Stimulated activated naive CD4-positive, alpha-beta T cell (primary cell): ENCODE data around the gene MAN2B2.
"Not testable (repeated sequence)": the region's sequence is repeated elsewhere in the genome, so short reads cannot be mapped to it uniquely, and the experiment has no call there.

Source experiments
- DNase-seq, 6 experiments: peaks; one replicate each; lab custom pipeline; 2025; lab: John Stamatoyannopoulos, UW

The MAN2B2 gene

DNA sequence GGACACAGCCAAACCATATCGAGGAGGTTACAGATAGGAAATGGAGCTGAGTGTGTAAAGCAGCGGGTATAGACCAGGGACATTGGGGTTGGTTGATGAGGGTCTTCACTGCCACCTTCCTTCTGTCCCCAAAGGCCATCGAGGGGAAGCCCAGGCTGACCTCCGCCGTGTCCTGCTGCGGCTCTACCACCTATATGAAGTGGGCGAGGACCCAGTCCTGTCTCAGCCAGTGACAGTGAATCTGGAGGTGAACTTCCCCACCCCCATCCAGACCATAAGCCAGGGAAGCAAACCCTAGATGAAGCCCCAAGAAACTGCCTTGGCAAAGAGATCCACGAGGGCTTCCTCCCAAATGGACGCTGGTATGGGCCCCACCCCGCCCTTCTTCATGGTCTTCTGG lies 42.3 kb downstream of the MAN2B2 start:
- DNase-seq, result no peak

GRCh38 chr4:6618386-6619115 lies 43.6 kb downstream of the MAN2B2 start:
- DNase-seq, result no peak

GRCh38 chr4:6619116-6619465 lies 44.1 kb downstream of the MAN2B2 start:
- no peak for DNase-seq

DNA sequence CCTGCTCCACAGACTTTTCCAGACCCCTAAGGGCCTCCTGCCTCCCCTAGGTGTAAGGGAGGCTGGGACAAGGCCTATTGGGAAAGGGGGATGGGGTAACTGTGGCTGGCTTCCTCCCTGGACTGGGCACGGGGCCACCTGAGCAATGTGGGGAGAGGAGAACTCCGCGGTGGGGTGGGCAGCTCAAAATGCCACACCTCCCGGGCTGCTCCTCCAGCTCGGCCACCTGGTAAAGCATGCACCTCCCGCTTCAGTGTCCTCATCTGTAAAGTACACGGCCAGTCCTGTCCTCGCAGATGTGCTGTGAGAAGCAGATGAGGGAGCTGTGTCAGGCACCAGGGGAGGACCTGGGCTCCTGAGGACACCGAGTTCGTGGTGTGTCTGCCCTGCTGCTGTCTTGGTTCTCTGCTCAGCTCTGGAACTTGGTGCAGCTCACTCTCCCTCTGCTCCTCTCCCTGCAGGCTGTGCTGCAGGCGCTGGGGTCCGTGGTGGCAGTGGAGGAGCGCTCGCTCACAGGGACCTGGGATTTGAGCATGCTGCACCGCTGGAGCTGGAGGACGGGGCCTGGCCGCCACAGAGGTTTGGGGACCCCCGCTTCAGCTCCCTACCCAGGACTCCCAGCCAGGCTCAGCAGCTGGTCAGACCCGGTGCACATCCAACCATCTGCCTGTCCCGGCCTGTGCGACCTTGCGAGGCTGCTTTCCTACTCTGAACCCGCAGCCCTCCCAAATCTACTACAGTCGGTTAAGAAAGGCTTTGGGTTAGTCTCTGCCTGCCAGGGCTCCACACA lies 44.7 kb downstream of the MAN2B2 start:
- DNase-seq, result no peak

- no peak for DNase-seq
Observed at GRCh38 chr4:6620296-6620695, 45.3 kb downstream of the MAN2B2 start.

GRCh38 chr4:6620891-6621555 lies 46.0 kb downstream of the MAN2B2 start:
- DNase-seq, result no peak

DNA sequence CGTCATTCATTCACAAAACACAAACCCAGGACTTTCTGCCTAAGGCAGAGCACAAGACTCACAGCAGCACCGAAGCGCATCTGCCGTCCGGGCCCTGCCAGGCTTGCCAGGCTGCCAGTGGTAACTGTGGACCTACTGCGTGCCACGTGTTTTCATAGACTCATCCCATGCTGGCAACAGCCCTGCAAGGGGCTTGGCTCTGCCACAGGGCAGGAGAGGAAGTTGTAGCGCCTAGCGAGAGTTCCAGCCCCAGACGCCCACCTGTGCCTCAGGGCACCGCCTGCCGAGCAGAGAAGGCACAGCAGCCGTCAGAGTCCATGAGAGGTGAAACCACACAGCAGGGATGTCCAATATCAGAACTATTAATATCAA lies 46.6 kb downstream of the MAN2B2 start:
- DNase-seq, result no peak

DNA sequence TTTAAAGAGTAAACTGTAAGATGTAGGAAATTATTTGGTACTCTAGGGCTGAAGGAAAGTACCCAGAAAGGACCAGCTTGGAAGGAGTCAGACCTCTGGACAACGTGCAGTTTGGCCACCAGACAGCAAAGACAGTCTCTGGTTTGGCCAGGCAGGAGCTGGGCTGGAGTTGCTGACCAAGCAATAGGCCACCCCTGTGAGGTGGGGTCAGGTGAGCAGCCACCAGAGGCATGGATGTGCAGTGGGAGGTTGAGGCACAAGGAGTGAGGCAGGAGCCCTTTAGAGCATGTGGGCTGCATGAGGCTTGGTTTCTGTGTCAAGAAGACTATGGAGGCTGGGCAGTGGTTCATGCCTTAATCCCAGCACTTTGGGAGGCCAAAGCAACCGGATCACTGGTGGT lies 47.8 kb downstream of the MAN2B2 start:
- no peak for DNase-seq

- DNase-seq, result no peak
Observed at GRCh38 chr4:6625256-6625655, 50.3 kb downstream of the MAN2B2 start.

- no peak for DNase-seq
Observed at GRCh38 chr4:6626066-6626465, 51.1 kb downstream of the MAN2B2 start.

GRCh38 chr4:6627832-6628231 lies 52.8 kb downstream of the MAN2B2 start:
- DNase-seq, result no peak

DNA sequence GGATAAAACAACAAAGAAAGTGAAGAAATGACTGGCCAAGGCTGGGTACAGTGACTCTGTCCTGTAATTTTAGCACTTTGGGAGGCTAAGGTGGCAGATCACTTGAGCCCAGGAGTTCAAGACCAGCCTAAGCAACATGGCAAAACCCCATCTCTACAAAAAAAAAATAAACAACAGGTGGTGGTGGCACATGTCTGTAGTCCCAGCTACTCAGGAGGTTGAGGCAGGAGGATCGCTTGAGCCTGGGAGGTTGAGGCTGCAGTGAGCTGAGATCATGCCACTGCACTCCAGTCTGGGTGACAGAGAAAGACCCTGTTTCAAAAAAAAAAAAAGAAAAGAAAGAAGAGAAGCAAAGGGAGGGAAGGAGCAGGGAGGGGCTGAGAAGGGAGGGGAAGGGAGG lies 53.5 kb downstream of the MAN2B2 start:
- not testable (repeated sequence) for DNase-seq

GRCh38 chr4:6632125-6632524 lies 57.1 kb downstream of the MAN2B2 start:
- no peak for DNase-seq

GRCh38 chr4:6633091-6633906 lies 58.3 kb downstream of the MAN2B2 start:
- DNase-seq, result no peak

DNA sequence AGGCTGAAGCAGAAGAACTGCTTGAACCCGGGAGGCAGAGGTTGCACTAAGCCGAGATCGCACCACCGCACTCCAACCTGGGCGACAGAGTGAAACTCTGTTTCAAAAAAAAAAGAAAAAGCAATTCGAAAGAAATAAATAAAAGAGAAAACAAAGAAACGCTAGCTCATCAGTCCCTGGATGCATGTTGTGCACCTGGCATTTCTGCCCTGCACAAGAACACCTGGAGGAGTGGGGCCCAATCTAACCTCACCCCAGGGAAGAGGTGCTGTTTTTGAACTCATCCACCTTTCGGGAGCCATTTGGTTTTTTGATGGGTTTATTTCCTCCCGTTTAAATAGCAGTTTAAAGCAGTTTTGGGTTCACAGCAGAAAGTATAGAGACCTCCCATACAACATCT lies 59.8 kb downstream of the MAN2B2 start:
- DNase-seq, result no peak

- DNase-seq, result no peak
Observed at GRCh38 chr4:6639137-6639680, 64.2 kb downstream of the MAN2B2 start.

GRCh38 chr4:6640292-6641163 lies 65.5 kb downstream of the MAN2B2 start, which contains the start of gene MRFAP1:
Gene MRFAP1, plus strand, starts transcription at chr4:6640685. Its CDS starts 178 bp downstream, at chr4:6640863.
- DNase-seq, result peak; percentile 89 to 94 (median 92)

DNA sequence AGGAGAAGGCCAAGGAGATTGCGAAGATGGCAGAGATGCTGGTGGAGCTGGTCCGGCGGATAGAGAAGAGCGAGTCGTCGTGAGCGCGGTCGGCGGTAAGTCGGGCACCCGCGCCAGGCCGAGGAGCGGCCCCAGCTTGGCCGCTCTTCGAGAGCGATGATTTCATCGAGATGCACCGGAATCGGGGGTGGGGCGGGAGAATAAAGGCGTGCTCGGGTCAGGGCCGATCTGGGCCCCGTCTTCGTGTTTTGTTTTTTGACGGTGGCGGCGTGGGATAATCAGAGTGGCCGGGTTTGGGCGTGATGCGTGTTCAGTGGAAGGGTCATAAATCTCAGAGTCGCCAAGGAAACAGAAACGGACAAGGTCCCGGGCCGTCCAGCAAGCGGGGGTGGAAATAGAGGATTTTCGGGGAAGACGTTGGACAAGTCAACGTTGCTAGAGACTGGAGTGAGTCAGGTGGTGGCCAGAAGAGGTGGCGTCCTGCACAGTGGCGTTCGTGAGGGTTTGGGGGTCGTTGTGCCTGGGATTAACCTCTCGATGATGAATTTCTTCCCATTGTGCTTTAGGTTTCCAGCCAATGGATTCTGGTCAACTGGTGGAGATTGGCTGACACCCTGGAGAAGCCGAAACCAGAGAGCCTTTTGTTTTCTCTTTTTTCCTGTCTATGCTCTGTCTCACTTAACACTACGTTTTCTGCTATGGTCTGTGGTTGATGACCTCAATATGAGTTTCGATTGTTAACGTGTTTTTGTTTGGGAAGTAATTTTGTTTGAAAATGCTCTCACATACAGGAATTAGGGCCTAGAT lies 66.4 kb downstream of the MAN2B2 start:
- peak; percentile 33 to 68 (median 50) for DNase-seq

GRCh38 chr4:6641971-6642320 lies 67.0 kb downstream of the MAN2B2 start:
- DNase-seq, result no peak
